ENCODE data around the gene KCNG1.

KCNG1 gene

GRCh38 chr20:51009303-51010042 is 13.4 kb downstream of the KCNG1 start:
- peaks cover 0 to 20% (median 12%) of the 10 kb centered on the region in 5 experiments for H3K27me3 ChIP-seq (replicated peaks in 2 of 5; ENCODE audit: control insufficient read depth in 4 of 5, insufficient read depth in 5 of 5, low read length in 4 of 5)
- no peak overlapping the region for H3K4me3 ChIP-seq (ENCODE audit: control insufficient read depth in 1 of 7, extremely low read depth in 1 of 7, insufficient read depth in 4 of 7, low read depth in 2 of 7, low read length in 6 of 7)
- H3K9me3 ChIP-seq (ENCODE audit: control extremely low read depth in 1 of 5, control insufficient read depth in 4 of 5, insufficient read depth in 2 of 5, low read depth in 1 of 5, low read length in 4 of 5) = no peaks in the 10 kb centered on the region
- ChIA-PET POLR2A (no interaction called here), CTCF (no interaction called here)
- no peak overlapping the region for H3K27ac ChIP-seq (ENCODE audit: insufficient read depth in 1 of 2, low read depth in 1 of 2, low read length in 2 of 2, poor library complexity in 1 of 2, severe bottlenecking in 2 of 2)
- H3K4me1 ChIP-seq (ENCODE audit: control extremely low read depth in 1 of 4, control insufficient read depth in 4 of 4, insufficient read depth in 4 of 4, low read length in 3 of 4) = no peaks in the 10 kb centered on the region
- DNase-seq = no peak
- H3K36me3 ChIP-seq (ENCODE audit: control insufficient read depth in 4 of 4, insufficient read depth in 4 of 4, low read length in 3 of 4) = no peaks in the 10 kb centered on the region
- WGBS (ENCODE audit: insufficient coverage) = 89% methylated on average over 57 of the region's 58 CpGs

- ChIA-PET CTCF (no interaction called here), POLR2A (no interaction called here)
- no peaks in the 10 kb centered on the region for H3K9me3 ChIP-seq (ENCODE audit: control extremely low read depth in 1 of 5, control insufficient read depth in 4 of 5, insufficient read depth in 2 of 5, low read depth in 1 of 5, low read length in 4 of 5)
- no peaks in the 10 kb centered on the region for H3K36me3 ChIP-seq (ENCODE audit: control insufficient read depth in 4 of 4, insufficient read depth in 4 of 4, low read length in 3 of 4)
- 80% methylated on average over 3 of the region's 5 CpGs for WGBS (ENCODE audit: insufficient coverage)
- peaks cover 0 to 15% (median 9%) of the 10 kb centered on the region in 5 experiments for H3K27me3 ChIP-seq (replicated peaks in 2 of 5; ENCODE audit: control insufficient read depth in 4 of 5, insufficient read depth in 5 of 5, low read length in 4 of 5)
- H3K4me1 ChIP-seq (ENCODE audit: control extremely low read depth in 1 of 4, control insufficient read depth in 4 of 4, insufficient read depth in 4 of 4, low read length in 3 of 4) = no peaks in the 10 kb centered on the region
- no peak for DNase-seq
- H3K27ac ChIP-seq (ENCODE audit: insufficient read depth in 1 of 2, low read depth in 1 of 2, low read length in 2 of 2, poor library complexity in 1 of 2, severe bottlenecking in 2 of 2) = no peak overlapping the region
- no peak overlapping the region for H3K4me3 ChIP-seq (ENCODE audit: control insufficient read depth in 1 of 7, extremely low read depth in 1 of 7, insufficient read depth in 4 of 7, low read depth in 2 of 7, low read length in 6 of 7)
Measured at GRCh38 chr20:51008718-51009117, 14.2 kb downstream of the KCNG1 start.

DNA sequence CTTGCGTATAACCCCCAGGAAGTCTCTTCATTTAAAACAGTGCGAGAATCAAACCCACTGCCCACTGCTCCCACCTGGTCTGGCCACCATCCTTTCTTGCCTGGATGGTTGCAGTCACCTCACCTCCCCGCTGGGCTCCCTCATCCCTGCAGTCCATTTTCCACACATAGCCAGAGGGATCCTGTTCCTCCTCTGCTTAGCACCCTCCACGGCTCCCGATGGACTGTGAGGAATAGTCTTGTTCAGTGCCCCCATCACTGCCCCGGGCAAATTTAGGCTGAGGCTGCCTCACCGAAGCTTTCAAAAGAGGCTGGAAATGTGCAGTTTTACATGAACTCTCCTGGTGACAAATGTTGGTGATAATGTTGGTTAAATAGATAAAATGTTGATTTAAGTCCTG is 17.7 kb downstream of the KCNG1 start:
- POLR2A ChIA-PET = no interaction called here
- no peak overlapping the region for H3K27ac ChIP-seq (ENCODE audit: insufficient read depth in 1 of 2, low read depth in 1 of 2, low read length in 2 of 2, poor library complexity in 1 of 2, severe bottlenecking in 2 of 2)
- no peaks in the 10 kb centered on the region for H3K9me3 ChIP-seq (ENCODE audit: control extremely low read depth in 1 of 5, control insufficient read depth in 4 of 5, insufficient read depth in 2 of 5, low read depth in 1 of 5, low read length in 4 of 5)
- CTCF ChIA-PET = interaction anchor here (1.4 kb wide), 1 partner anchor 10 kb away, joined by 5 read pairs; no protein-coding TSS in a partner anchor
- DNase-seq = no peak
- 91% methylated on average over 7 of the region's 7 CpGs for WGBS (ENCODE audit: insufficient coverage)
- no peaks in the 10 kb centered on the region for H3K36me3 ChIP-seq (ENCODE audit: control insufficient read depth in 4 of 4, insufficient read depth in 4 of 4, low read length in 3 of 4)
- no peaks in the 10 kb centered on the region for H3K4me1 ChIP-seq (ENCODE audit: control extremely low read depth in 1 of 4, control insufficient read depth in 4 of 4, insufficient read depth in 4 of 4, low read length in 3 of 4)
- no peak overlapping the region for H3K4me3 ChIP-seq (ENCODE audit: control insufficient read depth in 1 of 7, extremely low read depth in 1 of 7, insufficient read depth in 4 of 7, low read depth in 2 of 7, low read length in 6 of 7)
- H3K27me3 ChIP-seq (replicated peaks in 2 of 5; ENCODE audit: control insufficient read depth in 4 of 5, insufficient read depth in 5 of 5, low read length in 4 of 5) = peaks cover 0 to 11% (median 4%) of the 10 kb centered on the region in 5 experiments

DNA sequence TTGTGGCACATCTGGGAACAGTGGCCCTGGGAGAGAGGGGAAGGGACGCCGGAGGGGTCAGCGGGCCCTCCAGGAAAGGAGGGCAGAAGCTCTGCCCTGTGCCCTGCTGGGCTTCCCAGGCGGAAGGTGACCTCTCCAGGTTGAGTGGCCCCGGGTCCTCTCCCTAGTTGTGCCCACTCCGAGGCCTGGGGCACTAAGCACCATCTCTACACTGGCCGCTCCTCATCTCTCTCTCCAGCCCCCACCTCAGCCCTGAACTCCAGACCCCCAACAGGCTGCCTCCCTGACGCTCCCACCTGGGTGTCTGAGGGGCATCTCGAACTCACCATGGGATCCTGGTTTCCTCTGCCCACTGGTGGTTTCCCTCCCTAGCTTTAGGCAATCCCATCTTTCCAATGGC is 18.1 kb downstream of the KCNG1 start:
- POLR2A ChIA-PET = no interaction called here
- Histone ChIP-seq H3K27ac (ENCODE audit: insufficient read depth in 1 of 2, low read depth in 1 of 2, low read length in 2 of 2, poor library complexity in 1 of 2, severe bottlenecking in 2 of 2) (no peak overlapping the region), H3K9me3 (ENCODE audit: control extremely low read depth in 1 of 5, control insufficient read depth in 4 of 5, insufficient read depth in 2 of 5, low read depth in 1 of 5, low read length in 4 of 5) (no peaks in the 10 kb centered on the region), H3K36me3 (ENCODE audit: control insufficient read depth in 4 of 4, insufficient read depth in 4 of 4, low read length in 3 of 4) (no peaks in the 10 kb centered on the region), H3K4me3 (ENCODE audit: control insufficient read depth in 1 of 7, extremely low read depth in 1 of 7, insufficient read depth in 4 of 7, low read depth in 2 of 7, low read length in 6 of 7) (no peak overlapping the region), H3K4me1 (ENCODE audit: control extremely low read depth in 1 of 4, control insufficient read depth in 4 of 4, insufficient read depth in 4 of 4, low read length in 3 of 4) (no peaks in the 10 kb centered on the region), H3K27me3 (replicated peaks in 2 of 5; ENCODE audit: control insufficient read depth in 4 of 5, insufficient read depth in 5 of 5, low read length in 4 of 5) (peaks cover 0 to 11% (median 5%) of the 10 kb centered on the region in 5 experiments)
- CTCF ChIA-PET = interaction anchor here (1.4 kb wide), 1 partner anchor 11 kb away, joined by 5 read pairs; no protein-coding TSS in a partner anchor
- DNase-seq = no peak
- 97% methylated on average over 9 of the region's 9 CpGs for WGBS (ENCODE audit: insufficient coverage)

GRCh38 chr20:51004305-51004727 is 18.6 kb downstream of the KCNG1 start:
- Histone ChIP-seq H3K4me3 (ENCODE audit: control insufficient read depth in 1 of 7, extremely low read depth in 1 of 7, insufficient read depth in 4 of 7, low read depth in 2 of 7, low read length in 6 of 7) (no peak overlapping the region), H3K4me1 (ENCODE audit: control extremely low read depth in 1 of 4, control insufficient read depth in 4 of 4, insufficient read depth in 4 of 4, low read length in 3 of 4) (no peaks in the 10 kb centered on the region), H3K36me3 (ENCODE audit: control insufficient read depth in 4 of 4, insufficient read depth in 4 of 4, low read length in 3 of 4) (no peaks in the 10 kb centered on the region), H3K9me3 (ENCODE audit: control extremely low read depth in 1 of 5, control insufficient read depth in 4 of 5, insufficient read depth in 2 of 5, low read depth in 1 of 5, low read length in 4 of 5) (no peaks in the 10 kb centered on the region), H3K27me3 (replicated peaks in 2 of 5; ENCODE audit: control insufficient read depth in 4 of 5, insufficient read depth in 5 of 5, low read length in 4 of 5) (peaks cover 0 to 10% (median 5%) of the 10 kb centered on the region in 5 experiments), H3K27ac (ENCODE audit: insufficient read depth in 1 of 2, low read depth in 1 of 2, low read length in 2 of 2, poor library complexity in 1 of 2, severe bottlenecking in 2 of 2) (no peak overlapping the region)
- no peak for DNase-seq
- 91% methylated on average over 39 of the region's 44 CpGs for whole genome bisulfite sequencing (ENCODE audit: insufficient coverage)
- ChIA-PET POLR2A (no interaction called here), CTCF (no interaction called here)

DNA sequence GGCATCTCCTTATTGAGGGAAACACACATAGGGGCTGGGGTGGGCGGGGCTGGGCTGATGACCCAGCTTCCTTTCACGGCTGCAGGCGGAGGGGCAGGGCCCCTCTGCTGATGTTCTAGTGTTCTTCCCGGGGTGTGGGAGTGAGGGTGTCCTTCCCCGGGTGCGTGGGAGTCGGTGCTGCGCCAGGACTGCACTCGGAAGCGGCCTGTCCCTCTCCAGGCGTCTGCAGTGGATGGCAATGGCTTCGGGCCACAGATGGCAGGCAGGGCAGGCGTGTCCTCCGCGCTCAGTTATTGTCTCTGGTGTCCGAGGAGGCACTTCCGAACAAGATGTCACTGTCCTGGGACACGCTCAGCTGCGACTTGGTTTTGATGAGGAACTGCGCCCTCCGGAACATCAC is 19.2 kb downstream of the KCNG1 start:
- DNase-seq = no peak
- ChIA-PET CTCF (no interaction called here), POLR2A (no interaction called here)
- Histone ChIP-seq H3K27me3 (replicated peaks in 2 of 5; ENCODE audit: control insufficient read depth in 4 of 5, insufficient read depth in 5 of 5, low read length in 4 of 5) (peaks cover 0 to 14% (median 5%) of the 10 kb centered on the region in 5 experiments), H3K9me3 (ENCODE audit: control extremely low read depth in 1 of 5, control insufficient read depth in 4 of 5, insufficient read depth in 2 of 5, low read depth in 1 of 5, low read length in 4 of 5) (no peaks in the 10 kb centered on the region), H3K4me3 (ENCODE audit: control insufficient read depth in 1 of 7, extremely low read depth in 1 of 7, insufficient read depth in 4 of 7, low read depth in 2 of 7, low read length in 6 of 7) (no peak overlapping the region), H3K27ac (ENCODE audit: insufficient read depth in 1 of 2, low read depth in 1 of 2, low read length in 2 of 2, poor library complexity in 1 of 2, severe bottlenecking in 2 of 2) (no peak overlapping the region), H3K4me1 (ENCODE audit: control extremely low read depth in 1 of 4, control insufficient read depth in 4 of 4, insufficient read depth in 4 of 4, low read length in 3 of 4) (no peaks in the 10 kb centered on the region), H3K36me3 (ENCODE audit: control insufficient read depth in 4 of 4, insufficient read depth in 4 of 4, low read length in 3 of 4) (no peaks in the 10 kb centered on the region)
- WGBS (ENCODE audit: insufficient coverage) = 93% methylated on average over 17 of the region's 21 CpGs

- POLR2A ChIA-PET = no interaction called here
Measured at GRCh38 chr20:51002633-51003032, 20.3 kb downstream of the KCNG1 start.

More at GRCh38 chr20:51002633-51003032, 20.3 kb downstream of the KCNG1 start:
- Histone ChIP-seq H3K9me3 (ENCODE audit: control extremely low read depth in 1 of 5, control insufficient read depth in 4 of 5, insufficient read depth in 2 of 5, low read depth in 1 of 5, low read length in 4 of 5) (no peaks in the 10 kb centered on the region), H3K27ac (ENCODE audit: insufficient read depth in 1 of 2, low read depth in 1 of 2, low read length in 2 of 2, poor library complexity in 1 of 2, severe bottlenecking in 2 of 2) (no peak overlapping the region), H3K4me1 (ENCODE audit: control extremely low read depth in 1 of 4, control insufficient read depth in 4 of 4, insufficient read depth in 4 of 4, low read length in 3 of 4) (no peaks in the 10 kb centered on the region), H3K36me3 (ENCODE audit: control insufficient read depth in 4 of 4, insufficient read depth in 4 of 4, low read length in 3 of 4) (no peaks in the 10 kb centered on the region), H3K27me3 (replicated peaks in 2 of 5; ENCODE audit: control insufficient read depth in 4 of 5, insufficient read depth in 5 of 5, low read length in 4 of 5) (peaks cover 0 to 16% (median 6%) of the 10 kb centered on the region in 5 experiments), H3K4me3 (ENCODE audit: control insufficient read depth in 1 of 7, extremely low read depth in 1 of 7, insufficient read depth in 4 of 7, low read depth in 2 of 7, low read length in 6 of 7) (no peak overlapping the region)
- 95% methylated on average over 5 of the region's 7 CpGs for whole genome bisulfite sequencing (ENCODE audit: insufficient coverage)
- DNase-seq = no peak
- CTCF ChIA-PET = no interaction called here
